Thymus (tissue), 14 donors: ENCODE results near the gene CEP192. TPM values are rescaled to one million over a fixed set of nuclear protein-coding genes. Genes with fewer than 3 reads are reported as not detected.

Experiments
- DNase-seq, 9 donors: peaks; one replicate each; pipeline ENCODE4 v3.0.0-alpha.2; 2013; ENCODE audit warnings: low spot score in 9 of 9, low read depth in 6 of 9, missing footprints in 1 of 9
- H3K27ac ChIP-seq, 2 donors: one replicate each; pipeline ENCODE4 v1.5.1; 2013; ENCODE audit warnings: control low read depth in 1 of 2, low read depth in 1 of 2, low read length in 1 of 2, mild to moderate bottlenecking in 1 of 2, moderate library complexity in 1 of 2
- H3K27me3 ChIP-seq, 2 donors: one replicate each; pipeline ENCODE4 v1.5.1; 2013; ENCODE audit warnings: low read length in 1 of 2; ENCODE audit not compliant: control insufficient read depth in 2 of 2, insufficient read depth in 1 of 2
- H3K36me3 ChIP-seq, 2 donors: one replicate each; pipeline ENCODE4 v1.5.1; 2013; ENCODE audit warnings: low read length in 1 of 2, mild to moderate bottlenecking in 1 of 2, moderate library complexity in 1 of 2; ENCODE audit not compliant: control insufficient read depth in 2 of 2, insufficient read depth in 2 of 2
- H3K4me1 ChIP-seq, 2 donors: one replicate each; pipeline ENCODE4 v1.5.1; 2013; ENCODE audit warnings: low read length in 2 of 2; ENCODE audit not compliant: control insufficient read depth in 2 of 2, insufficient read depth in 2 of 2
- H3K4me3 ChIP-seq, 2 donors: one replicate each; pipeline ENCODE4 v1.5.1; 2013; ENCODE audit warnings: low read length in 2 of 2, control low read depth in 1 of 2, mild to moderate bottlenecking in 1 of 2
- H3K9me3 ChIP-seq, 2 donors: one replicate each; pipeline ENCODE4 v1.5.1; 2013; ENCODE audit warnings: low read length in 1 of 2, mild to moderate bottlenecking in 1 of 2; ENCODE audit not compliant: control insufficient read depth in 2 of 2, insufficient read depth in 1 of 2
- WGBS: extraction: QIAGEN DNeasy Blood & Tissue Kit; methylation state at CpG from one replicate; pipeline ENCODE4 v1.1.7; 2013; 5-methylcytosine and 5-hydroxymethylcytosine counted together
- long read RNA-seq, 10 donors: transcript quantifications; one replicate each; lab custom pipeline, GENCODE V29; 2026
- polyA plus RNA-seq: library from polyadenylated mRNA; stranded (reverse); fragments of 200-250 nt; gene quantifications from one replicate; pipeline ENCODE4 v1.2.3, GENCODE V29; 2013
- total RNA-seq: library from RNA; stranded (reverse); fragments of 120-200 nt; gene quantifications from one replicate; pipeline ENCODE4 v1.2.4, GENCODE V29; 2013
- donor health status: healthy.

The CEP192 gene, protein sequence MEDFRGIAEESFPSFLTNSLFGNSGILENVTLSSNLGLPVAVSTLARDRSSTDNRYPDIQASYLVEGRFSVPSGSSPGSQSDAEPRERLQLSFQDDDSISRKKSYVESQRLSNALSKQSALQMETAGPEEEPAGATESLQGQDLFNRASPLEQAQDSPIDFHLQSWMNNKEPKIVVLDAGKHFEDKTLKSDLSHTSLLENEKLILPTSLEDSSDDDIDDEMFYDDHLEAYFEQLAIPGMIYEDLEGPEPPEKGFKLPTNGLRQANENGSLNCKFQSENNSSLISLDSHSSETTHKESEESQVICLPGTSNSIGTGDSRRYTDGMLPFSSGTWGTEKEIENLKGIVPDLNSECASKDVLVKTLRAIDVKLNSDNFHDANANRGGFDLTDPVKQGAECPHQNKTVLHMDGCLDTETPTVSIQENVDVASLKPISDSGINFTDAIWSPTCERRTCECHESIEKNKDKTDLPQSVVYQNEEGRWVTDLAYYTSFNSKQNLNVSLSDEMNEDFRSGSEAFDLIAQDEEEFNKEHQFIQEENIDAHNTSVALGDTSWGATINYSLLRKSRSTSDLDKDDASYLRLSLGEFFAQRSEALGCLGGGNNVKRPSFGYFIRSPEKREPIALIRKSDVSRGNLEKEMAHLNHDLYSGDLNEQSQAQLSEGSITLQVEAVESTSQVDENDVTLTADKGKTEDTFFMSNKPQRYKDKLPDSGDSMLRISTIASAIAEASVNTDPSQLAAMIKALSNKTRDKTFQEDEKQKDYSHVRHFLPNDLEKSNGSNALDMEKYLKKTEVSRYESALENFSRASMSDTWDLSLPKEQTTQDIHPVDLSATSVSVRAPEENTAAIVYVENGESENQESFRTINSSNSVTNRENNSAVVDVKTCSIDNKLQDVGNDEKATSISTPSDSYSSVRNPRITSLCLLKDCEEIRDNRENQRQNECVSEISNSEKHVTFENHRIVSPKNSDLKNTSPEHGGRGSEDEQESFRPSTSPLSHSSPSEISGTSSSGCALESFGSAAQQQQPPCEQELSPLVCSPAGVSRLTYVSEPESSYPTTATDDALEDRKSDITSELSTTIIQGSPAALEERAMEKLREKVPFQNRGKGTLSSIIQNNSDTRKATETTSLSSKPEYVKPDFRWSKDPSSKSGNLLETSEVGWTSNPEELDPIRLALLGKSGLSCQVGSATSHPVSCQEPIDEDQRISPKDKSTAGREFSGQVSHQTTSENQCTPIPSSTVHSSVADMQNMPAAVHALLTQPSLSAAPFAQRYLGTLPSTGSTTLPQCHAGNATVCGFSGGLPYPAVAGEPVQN (N-terminal part only)
- total RNA-seq: 43.5 TPM
- polyA plus RNA-seq: 38.9 TPM
- long read RNA-seq, donor 1: 0 reads
- long read RNA-seq, donor 2, partial matches to known transcripts: 16 of 16 reads
- long read RNA-seq, donor 2, other reads (novel, unspliced or antisense): 0 of 16 reads
- long read RNA-seq, donor 3: 0 reads
- long read RNA-seq, donor 4: 0 reads
- long read RNA-seq, donor 5: 0 reads
- long read RNA-seq, donor 6: 0 reads
- long read RNA-seq, donor 7: 0 reads
- long read RNA-seq, donor 8: 0 reads
- long read RNA-seq, donor 9: 0 reads
- long read RNA-seq, donor 10: 0 reads

- H3K4me3 ChIP-seq: peak within 1 kb of the TSS; percentile 65 to 86
- DNase-seq: peak; percentile 94 to 99 (median 97)
- H3K36me3 ChIP-seq: peaks cover 0 to 2% of the 10 kb centered on the region in 2 donors
- peaks cover 16 to 18% of the 10 kb centered on the region in 2 donors for H3K4me1 ChIP-seq
- no peaks in the 10 kb centered on the region for H3K9me3 ChIP-seq
- under 1% methylated on average over 73 of the region's 73 CpGs for WGBS
- no peaks in the 10 kb centered on the region for H3K27me3 ChIP-seq
- peak within 1 kb of the TSS; percentile 76 to 81 for H3K27ac ChIP-seq
These were observed at the start of gene CEP192 for GRCh38 chr18:12990967-12991820. Gene CEP192, plus strand, starts transcription at chr18:12991362. Its CDS starts 8,063 bp downstream, at chr18:12999425.

- 92% methylated on average over 4 of the region's 4 CpGs for WGBS
- H3K4me3 ChIP-seq: no peak overlapping the region
These were observed 47.9 kb upstream of the CEP192 start for GRCh38 chr18:12943215-12943614.

GRCh38 chr18:12944709-12945108 lies 46.5 kb upstream of the CEP192 start:
- peak overlapping the region; percentile 65 to 73 for H3K27ac ChIP-seq
- H3K4me3 ChIP-seq: no peak overlapping the region
- peaks cover 9 to 42% of the 10 kb centered on the region in 2 donors for H3K4me1 ChIP-seq
- peaks cover 0 to 11% of the 10 kb centered on the region in 2 donors for H3K9me3 ChIP-seq
- WGBS: 56% methylated on average over 4 of the region's 4 CpGs
- no peaks in the 10 kb centered on the region for H3K27me3 ChIP-seq
- peak in 5 of 9 donors; percentile 18 to 73 (median 48) for DNase-seq
- H3K36me3 ChIP-seq: peaks cover 0 to 2% of the 10 kb centered on the region in 2 donors

More at GRCh38 chr18:12943215-12943614, 47.9 kb upstream of the CEP192 start:
- peaks cover 16 to 48% of the 10 kb centered on the region in 2 donors for H3K4me1 ChIP-seq
- H3K36me3 ChIP-seq: no peaks in the 10 kb centered on the region
- no peak for DNase-seq
- no peaks in the 10 kb centered on the region for H3K27me3 ChIP-seq
- no peaks in the 10 kb centered on the region for H3K9me3 ChIP-seq
- H3K27ac ChIP-seq: no peak overlapping the region

DNA sequence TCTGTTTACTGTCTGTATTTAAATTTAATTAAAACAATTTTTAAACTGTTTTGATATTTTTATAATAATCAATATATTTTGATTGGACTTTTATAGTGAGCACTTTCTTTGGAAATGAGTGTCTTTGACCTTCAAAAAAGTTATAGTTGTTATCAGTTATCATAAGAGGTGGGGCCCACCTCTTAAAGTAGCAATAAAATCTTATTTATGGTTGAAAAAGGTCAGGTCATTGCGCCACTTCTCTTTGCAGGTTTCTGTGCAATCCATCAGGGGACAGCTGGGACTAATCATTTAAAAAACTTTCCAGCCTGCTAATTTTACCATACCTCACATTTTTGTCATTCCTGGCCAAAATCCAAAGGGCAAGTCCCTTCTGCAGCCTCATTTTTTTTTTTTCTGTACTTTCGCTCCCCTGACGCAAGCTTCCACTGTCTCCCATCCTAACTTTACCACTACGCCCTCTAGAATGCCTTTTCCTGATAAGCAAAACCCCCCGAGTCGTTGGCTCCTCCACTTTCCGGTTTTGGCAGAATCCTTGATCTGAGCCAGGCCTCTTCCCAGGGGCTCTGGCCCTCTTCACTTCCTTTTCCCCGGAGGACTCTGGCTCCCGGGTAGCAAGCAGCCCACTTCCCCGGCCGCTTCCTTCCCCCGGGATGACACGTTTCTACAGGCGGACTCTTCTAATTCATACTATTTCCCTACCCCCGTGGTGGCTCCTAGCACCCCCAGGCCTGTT lies 44.4 kb upstream of the CEP192 start:
- H3K27me3 ChIP-seq: no peaks in the 10 kb centered on the region
- peaks cover 0 to 4% of the 10 kb centered on the region in 2 donors for H3K36me3 ChIP-seq
- 6% methylated on average over 15 of the region's 15 CpGs for WGBS
- H3K4me1 ChIP-seq: peaks cover 9 to 43% of the 10 kb centered on the region in 2 donors
- DNase-seq: peak in 1 of 9 donors; percentile 39
- peak overlapping the region; percentile 70 to 78 for H3K4me3 ChIP-seq
- peak overlapping the region; percentile 97 to 99 for H3K27ac ChIP-seq
- peaks cover 0 to 12% of the 10 kb centered on the region in 2 donors for H3K9me3 ChIP-seq

- peaks cover 0 to 12% of the 10 kb centered on the region in 2 donors for H3K9me3 ChIP-seq
- 1% methylated on average over 57 of the region's 58 CpGs for WGBS
- peaks cover 9 to 43% of the 10 kb centered on the region in 2 donors for H3K4me1 ChIP-seq
- no peaks in the 10 kb centered on the region for H3K27me3 ChIP-seq
- peak; percentile 76 to 96 (median 92) for DNase-seq
- peak within 1 kb of the TSS; percentile 70 to 78 for H3K4me3 ChIP-seq
- H3K36me3 ChIP-seq: peaks cover 0 to 4% of the 10 kb centered on the region in 2 donors
- peak within 1 kb of the TSS; percentile 97 to 99 for H3K27ac ChIP-seq
These were observed 43.7 kb upstream of the CEP192 start, which contains the start of gene SEH1L for GRCh38 chr18:12947285-12948049. Gene SEH1L, plus strand, starts transcription at chr18:12948011. Its CDS starts 111 bp downstream, at chr18:12948122.

- peaks cover 9 to 43% of the 10 kb centered on the region in 2 donors for H3K4me1 ChIP-seq
- H3K9me3 ChIP-seq: peaks cover 0 to 12% of the 10 kb centered on the region in 2 donors
- peak overlapping the region; percentile 97 to 99 for H3K27ac ChIP-seq
- peak; percentile 85 to 98 (median 93) for DNase-seq
- H3K4me3 ChIP-seq: peak overlapping the region; percentile 58 to 70
- H3K36me3 ChIP-seq: peaks cover 0 to 7% of the 10 kb centered on the region in 2 donors
- H3K27me3 ChIP-seq: no peaks in the 10 kb centered on the region
- WGBS: 2% methylated on average over 81 of the region's 81 CpGs
These were observed 42.9 kb upstream of the CEP192 start for GRCh38 chr18:12948050-12948804.
